Measurements from ENCODE around the gene ST7.

GRCh38 chr7:116967254-116967922 is 14.1 kb downstream of the ST7 start:
- TF ChIP-seq, protein P1, sequence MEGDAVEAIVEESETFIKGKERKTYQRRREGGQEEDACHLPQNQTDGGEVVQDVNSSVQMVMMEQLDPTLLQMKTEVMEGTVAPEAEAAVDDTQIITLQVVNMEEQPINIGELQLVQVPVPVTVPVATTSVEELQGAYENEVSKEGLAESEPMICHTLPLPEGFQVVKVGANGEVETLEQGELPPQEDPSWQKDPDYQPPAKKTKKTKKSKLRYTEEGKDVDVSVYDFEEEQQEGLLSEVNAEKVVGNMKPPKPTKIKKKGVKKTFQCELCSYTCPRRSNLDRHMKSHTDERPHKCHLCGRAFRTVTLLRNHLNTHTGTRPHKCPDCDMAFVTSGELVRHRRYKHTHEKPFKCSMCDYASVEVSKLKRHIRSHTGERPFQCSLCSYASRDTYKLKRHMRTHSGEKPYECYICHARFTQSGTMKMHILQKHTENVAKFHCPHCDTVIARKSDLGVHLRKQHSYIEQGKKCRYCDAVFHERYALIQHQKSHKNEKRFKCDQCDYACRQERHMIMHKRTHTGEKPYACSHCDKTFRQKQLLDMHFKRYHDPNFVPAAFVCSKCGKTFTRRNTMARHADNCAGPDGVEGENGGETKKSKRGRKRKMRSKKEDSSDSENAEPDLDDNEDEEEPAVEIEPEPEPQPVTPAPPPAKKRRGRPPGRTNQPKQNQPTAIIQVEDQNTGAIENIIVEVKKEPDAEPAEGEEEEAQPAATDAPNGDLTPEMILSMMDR (conservative IDR thresholded peaks at IDR 0.05; ENCODE audit: low read length), result no peak
- no peak for TF ChIP-seq EZH2phosphoT487 (IDR thresholded peaks at IDR 0.05; ENCODE audit: borderline replicate concordance, low read depth, low read length)

All from OCI-LY7 (cell line).